GM23338 (cell line): ENCODE measurements around the gene ZDHHC11B. TPM values are rescaled to one million over a fixed set of nuclear protein-coding genes. Genes with fewer than 3 reads are reported as not detected.

Experiments used
- ATAC-seq: fragments of 200-7000 bp; cut with Tn5 transposase; 3 replicates; pipeline ENCODE4 v1.9.1; 2020
- DNase-seq: peaks from one replicate; pipeline ENCODE4 v3.0.0-alpha.2; 2015; ENCODE audit warnings: low spot score
- H2AFZ ChIP-seq: fragments of 200-600 bp; sonication (generic); 2 replicates; pipeline ENCODE4 v1.8.0; 2016; ENCODE audit warnings: antibody characterized with exemption, mild to moderate bottlenecking, moderate library complexity
- H3F3A ChIP-seq: fragments of 200-600 bp; sonication (generic); replicated peaks from 2 replicates; pipeline ENCODE4 v1.8.0; 2017; ENCODE audit warnings: antibody characterized with exemption, mixed run types, low read depth
- H3K27ac ChIP-seq: fragments of 200-600 bp; sonication (generic); 2 replicates; pipeline ENCODE4 v1.6.1; 2016; ENCODE audit warnings: low read depth
- H3K27me3 ChIP-seq: fragments of 200-600 bp; sonication (generic); 2 replicates; pipeline ENCODE4 v1.8.0; 2016; ENCODE audit warnings: mild to moderate bottlenecking, mixed run types, moderate library complexity; ENCODE audit not compliant: insufficient read depth
- H3K36me3 ChIP-seq: fragments of 200-600 bp; sonication (generic); 2 replicates; pipeline ENCODE4 v1.8.0; 2016; ENCODE audit warnings: mild to moderate bottlenecking; ENCODE audit not compliant: insufficient read depth
- H3K4me1 ChIP-seq: fragments of 200-600 bp; sonication (generic); 2 replicates; pipeline ENCODE4 v1.8.0; 2016; ENCODE audit warnings: mild to moderate bottlenecking, moderate library complexity; ENCODE audit not compliant: insufficient read depth
- H3K4me2 ChIP-seq: fragments of 200-600 bp; sonication (generic); 2 replicates; pipeline ENCODE4 v1.7.1; 2017; ENCODE audit warnings: mixed run types
- H3K4me3 ChIP-seq: fragments of 200-600 bp; sonication (generic); 2 replicates; pipeline ENCODE4 v1.6.1; 2016; ENCODE audit warnings: mixed run types
- H3K79me2 ChIP-seq: fragments of 200-600 bp; sonication (generic); replicated peaks from 2 replicates; pipeline ENCODE4 v1.8.0; 2017; ENCODE audit warnings: mild to moderate bottlenecking; ENCODE audit not compliant: insufficient read depth
- H3K9me2 ChIP-seq: fragments of 200-600 bp; sonication (generic); 2 replicates; pipeline ENCODE4 v1.8.0; 2017; ENCODE audit not compliant: insufficient read depth
- H4K20me1 ChIP-seq: fragments of 200-600 bp; sonication (generic); replicated peaks from 2 replicates; pipeline ENCODE4 v1.8.0; 2017; ENCODE audit warnings: mild to moderate bottlenecking; ENCODE audit not compliant: insufficient read depth
- H3K27ac Mint-ChIP-seq: 2 replicates; pipeline ENCODE4 v1.8.0; 2020; ENCODE audit warnings: inconsistent platforms, mild to moderate bottlenecking, moderate library complexity, mixed read lengths
- H3K27me3 Mint-ChIP-seq: 3 replicates; pipeline ENCODE4 v1.8.0; 2022; ENCODE audit warnings: low read depth, mild to moderate bottlenecking, moderate library complexity, mixed read lengths, inconsistent platforms; ENCODE audit not compliant: insufficient read depth, poor library complexity
- H3K36me3 Mint-ChIP-seq: 3 replicates; pipeline ENCODE4 v1.8.0; 2021; ENCODE audit warnings: low read depth, mild to moderate bottlenecking, inconsistent platforms, moderate library complexity, mixed read lengths
- H3K4me1 Mint-ChIP-seq: 3 replicates; pipeline ENCODE4 v1.8.0; 2020; ENCODE audit warnings: mild to moderate bottlenecking, inconsistent platforms, mixed read lengths
- H3K4me3 Mint-ChIP-seq: 3 replicates; pipeline ENCODE4 v1.8.0; 2021; ENCODE audit warnings: moderate library complexity, mild to moderate bottlenecking, inconsistent platforms, mixed read lengths
- H3K9me3 Mint-ChIP-seq: 3 replicates; pipeline ENCODE4 v1.8.0; 2020; ENCODE audit warnings: moderate library complexity, mild to moderate bottlenecking, inconsistent platforms, mixed read lengths
- CREB1 ChIP-seq: fragments of 250-450 bp; sonication (Bioruptor Pico); IDR thresholded peaks from 2 replicates; pipeline ENCODE4 v1.5.0; 2020; ENCODE audit warnings: low read depth, mild to moderate bottlenecking, moderate library complexity
- EZH2 ChIP-seq: fragments of 200-600 bp; sonication (generic); IDR thresholded peaks from one replicate; pipeline ENCODE4 v1.8.0; 2017; ENCODE audit warnings: antibody characterized with exemption, mild to moderate bottlenecking, low read depth; ENCODE audit not compliant: unreplicated experiment
- EZH2phosphoT487 ChIP-seq: fragments of 200-600 bp; sonication (generic); IDR thresholded peaks from one replicate; pipeline ENCODE4 v1.8.1; 2018; ENCODE audit warnings: antibody characterized with exemption; ENCODE audit not compliant: unreplicated experiment
- NANOG ChIP-seq: IDR thresholded peaks from 2 replicates; pipeline ENCODE4 v1.6.1; 2016; ENCODE audit warnings: antibody characterized with exemption, borderline replicate concordance
- POLR2AphosphoS5 ChIP-seq: IDR thresholded peaks from 2 replicates; pipeline ENCODE4 v1.6.1; 2016; ENCODE audit warnings: antibody characterized with exemption, low read depth
- STAT1 ChIP-seq: IDR thresholded peaks from one replicate; pipeline ENCODE4 v1.6.1; 2016; ENCODE audit warnings: antibody characterized with exemption; ENCODE audit not compliant: unreplicated experiment
- ZNF114 ChIP-seq: fragments of 250-450 bp; sonication (Bioruptor Pico); IDR thresholded peaks from 2 replicates; pipeline ENCODE4 v1.5.0; 2020; ENCODE audit warnings: mild to moderate bottlenecking, moderate library complexity
- ZNF331 ChIP-seq: fragments of 250-450 bp; sonication (Bioruptor Pico); IDR thresholded peaks from 2 replicates; pipeline ENCODE4 v1.5.0; 2020; ENCODE audit warnings: low read depth, mild to moderate bottlenecking, moderate library complexity
- polyA plus RNA-seq: library from polyadenylated mRNA; unstranded; fragments of >200 nt; fragmentation: Nextera tagmentation; extraction: Ambion mirVana; gene quantifications from 2 replicates; pipeline ENCODE4 v1.2.1, GENCODE V29; 2016
- total RNA-seq: library from RNA; depleted of rRNA; stranded (reverse); fragments of >200 nt; shearing (Covaris generic); gene quantifications from 2 replicates; pipeline ENCODE4 v1.2.3, GENCODE V29; 2014
- TF ChIP-seq, protein P1 (sequence below): fragments of 250-450 bp; sonication (Bioruptor Pico); IDR thresholded peaks from 2 replicates; pipeline ENCODE4 v1.5.0; 2020; ENCODE audit warnings: mild to moderate bottlenecking, moderate library complexity
- TF ChIP-seq, protein P2 (sequence below): IDR thresholded peaks from one replicate; pipeline ENCODE4 v1.6.1; 2018; ENCODE audit warnings: antibody characterized with exemption; ENCODE audit not compliant: unreplicated experiment
- TF ChIP-seq, protein P3 (sequence below): IDR thresholded peaks from 2 replicates; pipeline ENCODE4 v1.6.1; 2016; ENCODE audit warnings: antibody characterized with exemption
- TF ChIP-seq, protein P4 (sequence below), 2 experiments: fragments of 200-600 bp in 1 of 2; sonication (generic) in 1 of 2; conservative IDR thresholded peaks; 2 replicates each; pipeline versions ENCODE4 v1.5.1 to v1.6.1; 2016 to 2017; ENCODE audit warnings: antibody characterized with exemption in 2 of 2, low read depth in 2 of 2, mild to moderate bottlenecking in 2 of 2, moderate library complexity in 1 of 2

Gene ZDHHC11B
- total and polyA plus RNA-seq, 2 experiments from 2014 or later = 0.89 to 1.2 TPM

DNA sequence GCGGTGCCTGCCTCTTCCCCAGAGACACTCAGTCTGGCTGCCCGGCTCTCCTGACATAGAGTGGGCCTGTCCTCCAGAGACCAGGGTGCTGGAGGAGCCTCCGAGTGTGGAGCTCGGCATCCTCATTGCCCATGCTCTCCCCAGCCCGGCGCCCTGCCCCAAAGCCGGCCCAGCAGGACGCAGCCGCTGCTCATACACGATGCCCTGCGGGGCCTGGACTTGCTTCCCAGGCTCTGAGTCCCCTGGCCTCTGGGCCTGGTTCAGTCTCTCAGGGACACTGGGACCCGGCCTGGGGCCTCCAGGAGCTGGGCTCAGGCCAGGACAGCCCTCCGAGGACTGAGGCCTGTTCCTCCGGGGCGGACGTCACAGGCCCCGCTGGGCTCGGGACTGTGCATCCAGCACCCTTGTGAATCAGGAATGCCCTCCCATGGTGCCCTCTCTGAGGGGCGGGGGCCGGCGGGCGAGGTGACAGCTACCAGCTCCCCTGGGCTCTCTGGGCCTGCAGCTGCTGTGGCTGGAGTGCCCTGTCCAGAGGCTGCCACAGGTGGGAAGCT is 114.6 kb downstream of the ZDHHC11B start (continued):
- TF ChIP-seq, protein P1, sequence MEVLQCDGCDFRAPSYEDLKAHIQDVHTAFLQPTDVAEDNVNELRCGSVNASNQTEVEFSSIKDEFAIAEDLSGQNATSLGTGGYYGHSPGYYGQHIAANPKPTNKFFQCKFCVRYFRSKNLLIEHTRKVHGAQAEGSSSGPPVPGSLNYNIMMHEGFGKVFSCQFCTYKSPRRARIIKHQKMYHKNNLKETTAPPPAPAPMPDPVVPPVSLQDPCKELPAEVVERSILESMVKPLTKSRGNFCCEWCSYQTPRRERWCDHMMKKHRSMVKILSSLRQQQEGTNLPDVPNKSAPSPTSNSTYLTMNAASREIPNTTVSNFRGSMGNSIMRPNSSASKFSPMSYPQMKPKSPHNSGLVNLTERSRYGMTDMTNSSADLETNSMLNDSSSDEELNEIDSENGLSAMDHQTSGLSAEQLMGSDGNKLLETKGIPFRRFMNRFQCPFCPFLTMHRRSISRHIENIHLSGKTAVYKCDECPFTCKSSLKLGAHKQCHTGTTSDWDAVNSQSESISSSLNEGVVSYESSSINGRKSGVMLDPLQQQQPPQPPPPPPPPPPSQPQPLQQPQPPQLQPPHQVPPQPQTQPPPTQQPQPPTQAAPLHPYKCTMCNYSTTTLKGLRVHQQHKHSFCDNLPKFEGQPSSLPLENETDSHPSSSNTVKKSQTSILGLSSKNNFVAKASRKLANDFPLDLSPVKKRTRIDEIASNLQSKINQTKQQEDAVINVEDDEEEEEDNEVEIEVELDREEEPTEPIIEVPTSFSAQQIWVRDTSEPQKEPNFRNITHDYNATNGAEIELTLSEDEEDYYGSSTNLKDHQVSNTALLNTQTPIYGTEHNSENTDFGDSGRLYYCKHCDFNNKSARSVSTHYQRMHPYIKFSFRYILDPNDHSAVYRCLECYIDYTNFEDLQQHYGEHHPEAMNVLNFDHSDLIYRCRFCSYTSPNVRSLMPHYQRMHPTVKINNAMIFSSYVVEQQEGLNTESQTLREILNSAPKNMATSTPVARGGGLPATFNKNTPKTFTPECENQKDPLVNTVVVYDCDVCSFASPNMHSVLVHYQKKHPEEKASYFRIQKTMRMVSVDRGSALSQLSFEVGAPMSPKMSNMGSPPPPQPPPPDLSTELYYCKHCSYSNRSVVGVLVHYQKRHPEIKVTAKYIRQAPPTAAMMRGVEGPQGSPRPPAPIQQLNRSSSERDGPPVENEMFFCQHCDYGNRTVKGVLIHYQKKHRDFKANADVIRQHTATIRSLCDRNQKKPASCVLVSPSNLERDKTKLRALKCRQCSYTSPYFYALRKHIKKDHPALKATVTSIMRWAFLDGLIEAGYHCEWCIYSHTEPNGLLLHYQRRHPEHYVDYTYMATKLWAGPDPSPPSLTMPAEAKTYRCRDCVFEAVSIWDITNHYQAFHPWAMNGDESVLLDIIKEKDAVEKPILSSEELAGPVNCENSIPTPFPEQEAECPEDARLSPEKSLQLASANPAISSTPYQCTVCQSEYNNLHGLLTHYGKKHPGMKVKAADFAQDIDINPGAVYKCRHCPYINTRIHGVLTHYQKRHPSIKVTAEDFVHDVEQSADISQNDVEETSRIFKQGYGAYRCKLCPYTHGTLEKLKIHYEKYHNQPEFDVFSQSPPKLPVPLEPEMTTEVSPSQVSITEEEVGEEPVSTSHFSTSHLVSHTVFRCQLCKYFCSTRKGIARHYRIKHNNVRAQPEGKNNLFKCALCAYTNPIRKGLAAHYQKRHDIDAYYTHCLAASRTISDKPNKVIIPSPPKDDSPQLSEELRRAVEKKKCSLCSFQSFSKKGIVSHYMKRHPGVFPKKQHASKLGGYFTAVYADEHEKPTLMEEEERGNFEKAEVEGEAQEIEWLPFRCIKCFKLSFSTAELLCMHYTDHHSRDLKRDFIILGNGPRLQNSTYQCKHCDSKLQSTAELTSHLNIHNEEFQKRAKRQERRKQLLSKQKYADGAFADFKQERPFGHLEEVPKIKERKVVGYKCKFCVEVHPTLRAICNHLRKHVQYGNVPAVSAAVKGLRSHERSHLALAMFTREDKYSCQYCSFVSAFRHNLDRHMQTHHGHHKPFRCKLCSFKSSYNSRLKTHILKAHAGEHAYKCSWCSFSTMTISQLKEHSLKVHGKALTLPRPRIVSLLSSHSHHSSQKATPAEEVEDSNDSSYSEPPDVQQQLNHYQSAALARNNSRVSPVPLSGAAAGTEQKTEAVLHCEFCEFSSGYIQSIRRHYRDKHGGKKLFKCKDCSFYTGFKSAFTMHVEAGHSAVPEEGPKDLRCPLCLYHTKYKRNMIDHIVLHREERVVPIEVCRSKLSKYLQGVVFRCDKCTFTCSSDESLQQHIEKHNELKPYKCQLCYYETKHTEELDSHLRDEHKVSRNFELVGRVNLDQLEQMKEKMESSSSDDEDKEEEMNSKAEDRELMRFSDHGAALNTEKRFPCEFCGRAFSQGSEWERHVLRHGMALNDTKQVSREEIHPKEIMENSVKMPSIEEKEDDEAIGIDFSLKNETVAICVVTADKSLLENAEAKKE = no peak

DNA sequence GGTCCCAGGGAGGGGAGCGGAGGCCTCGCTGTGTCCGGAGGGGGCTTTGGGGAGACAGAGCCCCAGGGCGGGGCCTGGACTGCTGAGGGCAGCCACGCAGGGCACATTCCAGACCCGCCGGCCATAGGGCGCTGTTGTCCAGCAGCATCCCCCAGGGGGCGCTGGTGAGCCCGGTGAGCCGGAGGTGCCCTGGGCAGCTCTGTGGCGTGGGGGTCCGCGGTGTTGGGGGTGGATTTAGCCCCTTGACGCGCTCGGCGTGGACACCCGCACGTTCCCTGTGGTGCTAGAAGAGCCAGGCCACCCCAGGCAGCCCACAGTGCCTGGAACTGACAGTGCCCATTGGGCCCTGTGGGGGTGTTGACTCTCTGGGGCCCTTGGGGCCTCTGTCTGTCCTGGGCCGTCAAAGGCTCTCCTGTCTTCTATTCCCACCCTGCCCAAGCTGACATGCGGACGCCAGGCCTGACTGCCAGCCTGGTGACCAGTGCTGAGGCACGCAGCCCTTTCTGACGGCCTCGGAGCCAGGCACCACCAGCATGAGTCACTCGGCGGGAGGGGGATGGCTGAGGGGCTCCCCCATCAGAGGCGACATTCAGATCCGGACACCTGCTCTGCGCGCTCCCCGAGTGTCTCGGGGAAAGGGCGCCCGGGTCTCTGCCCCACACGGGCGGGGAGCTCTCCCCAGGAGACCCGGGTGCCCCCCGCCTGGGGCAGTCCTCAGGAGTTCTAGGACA is 115.3 kb downstream of the ZDHHC11B start:
- DNase-seq = peak; percentile 80
- H3K36me3 ChIP-seq = no peaks in the 10 kb centered on the region
- Mint-ChIP-seq H3K27ac (no peak overlapping the region; the same call in 1 of the 2 replicates), H3K4me1 (peaks cover 6% of the 10 kb centered on the region), H3K36me3 (peaks cover 9% of the 10 kb centered on the region), H3K9me3 (peaks cover 2% of the 10 kb centered on the region; the same call in 1 of the 3 replicates), H3K4me3 (no peak overlapping the region), H3K27me3 (peaks cover 6% of the 10 kb centered on the region)
- H3K79me2 ChIP-seq = no peaks in the 10 kb centered on the region
- H3K9me2 ChIP-seq = no peaks in the 10 kb centered on the region
- no peak overlapping the region for H3K4me3 ChIP-seq
- no peaks in the 10 kb centered on the region for H3F3A ChIP-seq
- H3K4me2 ChIP-seq = no peak overlapping the region
- H2AFZ ChIP-seq = no peak overlapping the region
- H3K4me1 ChIP-seq = no peaks in the 10 kb centered on the region
- H3K27me3 ChIP-seq = 0 out of 2 replicates have a peak, but pooled peaks cover 4% of the 10 kb centered on the region
- H4K20me1 ChIP-seq = peaks cover 5% of the 10 kb centered on the region
- no peak overlapping the region for H3K27ac ChIP-seq
- peak; percentile 50 for ATAC-seq
- no peak for TF ChIP-seq ZNF114
- TF ChIP-seq STAT1 = no peak
- TF ChIP-seq, protein P2, sequence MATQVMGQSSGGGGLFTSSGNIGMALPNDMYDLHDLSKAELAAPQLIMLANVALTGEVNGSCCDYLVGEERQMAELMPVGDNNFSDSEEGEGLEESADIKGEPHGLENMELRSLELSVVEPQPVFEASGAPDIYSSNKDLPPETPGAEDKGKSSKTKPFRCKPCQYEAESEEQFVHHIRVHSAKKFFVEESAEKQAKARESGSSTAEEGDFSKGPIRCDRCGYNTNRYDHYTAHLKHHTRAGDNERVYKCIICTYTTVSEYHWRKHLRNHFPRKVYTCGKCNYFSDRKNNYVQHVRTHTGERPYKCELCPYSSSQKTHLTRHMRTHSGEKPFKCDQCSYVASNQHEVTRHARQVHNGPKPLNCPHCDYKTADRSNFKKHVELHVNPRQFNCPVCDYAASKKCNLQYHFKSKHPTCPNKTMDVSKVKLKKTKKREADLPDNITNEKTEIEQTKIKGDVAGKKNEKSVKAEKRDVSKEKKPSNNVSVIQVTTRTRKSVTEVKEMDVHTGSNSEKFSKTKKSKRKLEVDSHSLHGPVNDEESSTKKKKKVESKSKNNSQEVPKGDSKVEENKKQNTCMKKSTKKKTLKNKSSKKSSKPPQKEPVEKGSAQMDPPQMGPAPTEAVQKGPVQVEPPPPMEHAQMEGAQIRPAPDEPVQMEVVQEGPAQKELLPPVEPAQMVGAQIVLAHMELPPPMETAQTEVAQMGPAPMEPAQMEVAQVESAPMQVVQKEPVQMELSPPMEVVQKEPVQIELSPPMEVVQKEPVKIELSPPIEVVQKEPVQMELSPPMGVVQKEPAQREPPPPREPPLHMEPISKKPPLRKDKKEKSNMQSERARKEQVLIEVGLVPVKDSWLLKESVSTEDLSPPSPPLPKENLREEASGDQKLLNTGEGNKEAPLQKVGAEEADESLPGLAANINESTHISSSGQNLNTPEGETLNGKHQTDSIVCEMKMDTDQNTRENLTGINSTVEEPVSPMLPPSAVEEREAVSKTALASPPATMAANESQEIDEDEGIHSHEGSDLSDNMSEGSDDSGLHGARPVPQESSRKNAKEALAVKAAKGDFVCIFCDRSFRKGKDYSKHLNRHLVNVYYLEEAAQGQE = no peak
- TF ChIP-seq CREB1 (CRISPR knock-in tag) = no peak
- TF ChIP-seq EZH2 = no peak
- peak; percentile 54 for TF ChIP-seq POLR2AphosphoS5
- TF ChIP-seq, protein P3, sequence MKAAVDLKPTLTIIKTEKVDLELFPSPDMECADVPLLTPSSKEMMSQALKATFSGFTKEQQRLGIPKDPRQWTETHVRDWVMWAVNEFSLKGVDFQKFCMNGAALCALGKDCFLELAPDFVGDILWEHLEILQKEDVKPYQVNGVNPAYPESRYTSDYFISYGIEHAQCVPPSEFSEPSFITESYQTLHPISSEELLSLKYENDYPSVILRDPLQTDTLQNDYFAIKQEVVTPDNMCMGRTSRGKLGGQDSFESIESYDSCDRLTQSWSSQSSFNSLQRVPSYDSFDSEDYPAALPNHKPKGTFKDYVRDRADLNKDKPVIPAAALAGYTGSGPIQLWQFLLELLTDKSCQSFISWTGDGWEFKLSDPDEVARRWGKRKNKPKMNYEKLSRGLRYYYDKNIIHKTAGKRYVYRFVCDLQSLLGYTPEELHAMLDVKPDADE = no peak
- no peak for TF ChIP-seq EZH2phosphoT487
- TF ChIP-seq, protein P4, sequence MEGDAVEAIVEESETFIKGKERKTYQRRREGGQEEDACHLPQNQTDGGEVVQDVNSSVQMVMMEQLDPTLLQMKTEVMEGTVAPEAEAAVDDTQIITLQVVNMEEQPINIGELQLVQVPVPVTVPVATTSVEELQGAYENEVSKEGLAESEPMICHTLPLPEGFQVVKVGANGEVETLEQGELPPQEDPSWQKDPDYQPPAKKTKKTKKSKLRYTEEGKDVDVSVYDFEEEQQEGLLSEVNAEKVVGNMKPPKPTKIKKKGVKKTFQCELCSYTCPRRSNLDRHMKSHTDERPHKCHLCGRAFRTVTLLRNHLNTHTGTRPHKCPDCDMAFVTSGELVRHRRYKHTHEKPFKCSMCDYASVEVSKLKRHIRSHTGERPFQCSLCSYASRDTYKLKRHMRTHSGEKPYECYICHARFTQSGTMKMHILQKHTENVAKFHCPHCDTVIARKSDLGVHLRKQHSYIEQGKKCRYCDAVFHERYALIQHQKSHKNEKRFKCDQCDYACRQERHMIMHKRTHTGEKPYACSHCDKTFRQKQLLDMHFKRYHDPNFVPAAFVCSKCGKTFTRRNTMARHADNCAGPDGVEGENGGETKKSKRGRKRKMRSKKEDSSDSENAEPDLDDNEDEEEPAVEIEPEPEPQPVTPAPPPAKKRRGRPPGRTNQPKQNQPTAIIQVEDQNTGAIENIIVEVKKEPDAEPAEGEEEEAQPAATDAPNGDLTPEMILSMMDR (conservative IDR thresholded peaks at IDR 0.05; ENCODE audit: low read depth in 2 of 2) = peak; percentile 67 to 84
- TF ChIP-seq NANOG = no peak
- no peak for TF ChIP-seq ZNF331 (CRISPR knock-in tag)
